ENCODE measurements around the gene KDM4E.

The KDM4E gene

DNA sequence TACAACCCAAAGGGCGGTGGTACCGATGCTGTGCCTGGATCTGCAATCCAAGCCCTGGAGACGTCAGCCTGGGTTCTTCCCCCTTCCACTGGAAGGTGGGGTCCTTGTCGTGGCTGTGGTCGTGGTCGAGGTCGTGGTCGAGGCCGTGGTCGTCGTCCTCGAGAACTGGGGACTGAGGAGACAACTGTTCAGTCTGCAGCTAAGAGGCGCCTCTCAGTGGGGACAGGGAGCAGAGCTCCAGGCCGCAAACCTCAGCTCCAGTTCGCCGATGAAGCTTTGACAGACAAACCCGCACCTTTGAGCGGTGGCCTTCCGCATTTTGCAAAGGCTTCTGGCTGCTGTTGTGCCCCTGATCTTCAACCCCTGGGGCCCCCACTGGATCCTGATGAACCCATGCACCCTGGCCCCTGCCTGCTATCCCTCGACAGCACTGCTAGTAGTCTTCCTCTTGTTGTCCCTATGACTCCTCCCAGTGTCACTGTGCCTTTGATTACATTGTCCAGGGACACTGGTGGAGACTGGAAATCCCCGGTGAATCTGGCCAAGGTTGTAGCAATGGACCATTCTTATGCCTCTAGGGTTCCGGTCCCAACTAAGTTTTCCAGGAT, 25.6 kb downstream of the KDM4E start:
- no peak overlapping the region for H3K4me3 ChIP-seq (ENCODE audit: low read depth, low read length)
- TF ChIP-seq, protein P1, sequence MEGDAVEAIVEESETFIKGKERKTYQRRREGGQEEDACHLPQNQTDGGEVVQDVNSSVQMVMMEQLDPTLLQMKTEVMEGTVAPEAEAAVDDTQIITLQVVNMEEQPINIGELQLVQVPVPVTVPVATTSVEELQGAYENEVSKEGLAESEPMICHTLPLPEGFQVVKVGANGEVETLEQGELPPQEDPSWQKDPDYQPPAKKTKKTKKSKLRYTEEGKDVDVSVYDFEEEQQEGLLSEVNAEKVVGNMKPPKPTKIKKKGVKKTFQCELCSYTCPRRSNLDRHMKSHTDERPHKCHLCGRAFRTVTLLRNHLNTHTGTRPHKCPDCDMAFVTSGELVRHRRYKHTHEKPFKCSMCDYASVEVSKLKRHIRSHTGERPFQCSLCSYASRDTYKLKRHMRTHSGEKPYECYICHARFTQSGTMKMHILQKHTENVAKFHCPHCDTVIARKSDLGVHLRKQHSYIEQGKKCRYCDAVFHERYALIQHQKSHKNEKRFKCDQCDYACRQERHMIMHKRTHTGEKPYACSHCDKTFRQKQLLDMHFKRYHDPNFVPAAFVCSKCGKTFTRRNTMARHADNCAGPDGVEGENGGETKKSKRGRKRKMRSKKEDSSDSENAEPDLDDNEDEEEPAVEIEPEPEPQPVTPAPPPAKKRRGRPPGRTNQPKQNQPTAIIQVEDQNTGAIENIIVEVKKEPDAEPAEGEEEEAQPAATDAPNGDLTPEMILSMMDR (IDR thresholded peaks at IDR 0.05; ENCODE audit: control insufficient read depth, extremely low read depth, insufficient read depth), result no peak
- DNase-seq (ENCODE audit: low read depth), result no peak

DNA sequence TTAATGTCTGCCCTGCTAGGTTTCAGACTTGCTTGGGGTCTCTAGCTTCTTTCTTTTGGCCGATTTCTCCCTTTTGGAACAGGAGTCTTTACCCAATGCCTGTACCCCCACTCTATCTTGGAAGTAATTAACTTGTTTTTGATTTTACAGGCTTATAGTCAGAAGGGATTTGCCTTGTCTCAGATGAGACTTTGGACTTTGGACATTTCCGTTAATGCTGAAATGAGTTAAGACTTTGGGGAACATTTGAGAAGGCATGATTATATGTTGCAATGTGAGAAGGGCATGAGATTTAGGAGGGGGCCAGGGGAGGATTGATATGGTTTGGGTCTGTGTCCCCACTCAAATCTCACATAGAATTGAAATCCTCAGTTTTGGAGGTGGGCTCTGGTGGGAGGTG, 29.3 kb downstream of the KDM4E start:
- no peak overlapping the region for H3K4me3 ChIP-seq (ENCODE audit: low read depth, low read length)
- TF ChIP-seq, protein P1 (IDR thresholded peaks at IDR 0.05; ENCODE audit: control insufficient read depth, extremely low read depth, insufficient read depth), result no peak
- DNase-seq (ENCODE audit: low read depth), result no peak

DNA sequence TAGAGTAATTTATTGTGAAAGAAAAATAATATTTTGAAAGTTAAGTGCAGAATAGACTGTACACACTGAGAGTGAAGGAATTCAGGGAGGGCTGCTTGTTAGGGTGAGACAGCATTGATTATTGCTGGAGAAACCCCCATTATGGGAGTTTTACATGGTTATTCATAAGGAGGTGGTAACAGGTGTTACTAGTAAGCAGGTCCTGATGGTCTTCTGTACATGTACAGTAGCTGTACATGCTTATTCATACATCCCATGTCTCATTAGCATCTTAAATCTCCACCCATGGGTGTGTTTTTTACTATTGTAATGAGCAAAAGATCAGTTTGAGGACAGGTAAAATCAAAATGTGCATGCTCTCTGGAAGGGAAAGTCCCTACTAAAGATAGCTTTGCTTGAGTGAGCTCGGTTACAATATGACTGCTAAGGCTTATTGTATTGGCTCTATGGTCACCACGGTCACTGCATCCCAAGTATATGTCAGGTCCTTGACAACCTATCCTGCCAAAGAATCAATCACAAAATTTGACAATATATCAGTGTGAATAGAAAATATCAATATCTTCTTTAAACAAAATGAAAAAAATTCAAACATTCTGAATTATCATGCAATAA, 30.3 kb downstream of the KDM4E start:
- no peak overlapping the region for H3K4me3 ChIP-seq (ENCODE audit: low read depth, low read length)
- no peak for DNase-seq (ENCODE audit: low read depth)
- TF ChIP-seq, protein P1 (IDR thresholded peaks at IDR 0.05; ENCODE audit: control insufficient read depth, extremely low read depth, insufficient read depth), result no peak

DNA sequence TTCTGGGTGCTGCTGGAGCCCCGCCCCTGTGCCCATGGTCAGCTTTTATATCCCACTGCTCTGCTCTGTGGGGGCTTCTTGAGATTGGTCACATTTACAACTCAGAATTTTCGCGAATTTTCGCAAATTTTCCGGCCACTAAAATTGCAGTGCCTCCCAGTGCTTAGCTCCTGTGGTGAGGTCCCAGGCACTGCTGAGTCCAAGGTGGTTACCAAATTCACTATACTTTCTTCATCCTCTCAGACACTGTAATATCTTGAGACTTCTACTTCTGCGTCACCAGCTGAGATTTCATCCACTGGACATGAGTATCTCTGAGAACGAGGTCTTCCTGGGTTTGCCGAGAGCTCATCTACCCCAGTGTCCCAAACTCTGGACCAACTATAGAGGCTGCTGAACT, 32.9 kb downstream of the KDM4E start:
- no peak for DNase-seq (ENCODE audit: low read depth)
- H3K4me3 ChIP-seq (ENCODE audit: low read depth, low read length), result no peak overlapping the region
- TF ChIP-seq, protein P1 (IDR thresholded peaks at IDR 0.05; ENCODE audit: control insufficient read depth, extremely low read depth, insufficient read depth), result no peak

DNA sequence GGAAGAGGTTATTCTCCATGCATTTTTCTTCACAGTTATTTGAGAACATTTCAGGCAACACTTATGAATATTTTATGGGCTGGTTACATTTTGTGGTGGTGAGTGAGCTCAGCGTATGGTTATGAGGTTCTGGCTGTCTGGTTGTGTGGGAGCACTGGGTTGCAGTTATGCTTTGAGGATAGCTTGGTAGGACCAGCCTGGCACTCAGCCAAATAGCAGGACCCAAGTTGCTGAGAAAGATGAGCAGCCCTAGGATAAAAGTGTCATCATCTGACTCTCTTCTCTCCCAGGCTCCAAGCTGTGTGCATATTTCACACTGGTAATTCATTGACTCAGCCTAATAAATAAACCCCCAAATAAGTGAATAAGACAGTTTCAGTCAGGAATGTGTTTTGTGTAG, 33.6 kb downstream of the KDM4E start:
- H3K4me3 ChIP-seq (ENCODE audit: low read depth, low read length), result no peak overlapping the region
- DNase-seq (ENCODE audit: low read depth), result no peak
- TF ChIP-seq, protein P1 (IDR thresholded peaks at IDR 0.05; ENCODE audit: control insufficient read depth, extremely low read depth, insufficient read depth), result no peak

DNA sequence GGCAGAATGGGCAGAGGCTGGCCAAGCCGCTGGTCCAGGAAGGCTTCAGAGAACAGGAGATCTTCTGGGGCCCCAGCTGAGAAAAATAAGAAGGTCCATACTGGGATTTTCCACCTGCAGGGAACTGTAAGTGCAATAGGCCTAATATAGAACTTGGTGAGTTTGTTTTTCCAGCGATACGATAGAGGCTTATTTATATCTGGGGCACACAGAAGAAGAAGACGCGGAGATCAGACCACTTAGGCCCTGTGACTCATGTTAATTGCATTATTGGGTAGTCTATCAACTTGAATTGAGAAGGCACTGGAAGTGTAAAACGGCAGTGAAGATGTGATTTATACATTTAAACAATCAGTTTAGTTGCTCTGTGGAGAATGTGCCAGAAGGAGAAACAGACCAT, 34.0 kb downstream of the KDM4E start:
- TF ChIP-seq, protein P1 (IDR thresholded peaks at IDR 0.05; ENCODE audit: control insufficient read depth, extremely low read depth, insufficient read depth), result no peak
- no peak overlapping the region for H3K4me3 ChIP-seq (ENCODE audit: low read depth, low read length)
- DNase-seq (ENCODE audit: low read depth), result no peak

DNA sequence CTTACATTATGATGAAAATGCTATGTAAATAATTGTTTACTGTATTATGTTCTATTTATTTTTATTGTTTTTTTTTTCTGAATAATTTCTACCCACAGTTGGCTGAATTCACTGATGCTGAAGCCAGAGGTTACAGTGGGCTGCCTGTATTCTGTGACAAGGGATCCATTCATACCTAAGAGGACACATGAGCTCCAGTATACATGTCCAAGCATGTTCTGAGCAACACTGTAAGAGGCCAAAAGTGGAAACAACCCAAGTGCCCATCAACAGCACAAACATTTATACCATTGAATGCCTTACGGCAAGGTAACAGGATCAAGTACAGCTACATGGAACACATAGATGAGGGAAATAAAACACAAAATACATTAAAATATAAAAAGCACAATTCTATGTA, 40.3 kb downstream of the KDM4E start:
- TF ChIP-seq, protein P1 (IDR thresholded peaks at IDR 0.05; ENCODE audit: control insufficient read depth, extremely low read depth, insufficient read depth), result no peak
- no peak overlapping the region for H3K4me3 ChIP-seq (ENCODE audit: low read depth, low read length)
- no peak for DNase-seq (ENCODE audit: low read depth)
